C4-2B (cell line): ENCODE results near the gene PHLDB2.

Experiments
- H3K27ac ChIP-seq: fragments of 450-650 bp; 2 replicates; pipeline ENCODE4 v1.5.1; 2017
- ZFX ChIP-seq: fragments of 450-650 bp; IDR thresholded peaks from 2 replicates; pipeline ENCODE4 v1.6.1; 2017
- TF ChIP-seq, protein P1 (sequence below): fragments of 450-650 bp; conservative IDR thresholded peaks from 2 replicates; pipeline ENCODE4 v1.5.1; 2017; ENCODE audit warnings: mild to moderate bottlenecking

Gene PHLDB2

GRCh38 chr3:112000966-112001365 is 141.9 kb downstream of the PHLDB2 start:
- no peak overlapping the region for H3K27ac ChIP-seq
- TF ChIP-seq ZFX: no peak
- TF ChIP-seq, protein P1, sequence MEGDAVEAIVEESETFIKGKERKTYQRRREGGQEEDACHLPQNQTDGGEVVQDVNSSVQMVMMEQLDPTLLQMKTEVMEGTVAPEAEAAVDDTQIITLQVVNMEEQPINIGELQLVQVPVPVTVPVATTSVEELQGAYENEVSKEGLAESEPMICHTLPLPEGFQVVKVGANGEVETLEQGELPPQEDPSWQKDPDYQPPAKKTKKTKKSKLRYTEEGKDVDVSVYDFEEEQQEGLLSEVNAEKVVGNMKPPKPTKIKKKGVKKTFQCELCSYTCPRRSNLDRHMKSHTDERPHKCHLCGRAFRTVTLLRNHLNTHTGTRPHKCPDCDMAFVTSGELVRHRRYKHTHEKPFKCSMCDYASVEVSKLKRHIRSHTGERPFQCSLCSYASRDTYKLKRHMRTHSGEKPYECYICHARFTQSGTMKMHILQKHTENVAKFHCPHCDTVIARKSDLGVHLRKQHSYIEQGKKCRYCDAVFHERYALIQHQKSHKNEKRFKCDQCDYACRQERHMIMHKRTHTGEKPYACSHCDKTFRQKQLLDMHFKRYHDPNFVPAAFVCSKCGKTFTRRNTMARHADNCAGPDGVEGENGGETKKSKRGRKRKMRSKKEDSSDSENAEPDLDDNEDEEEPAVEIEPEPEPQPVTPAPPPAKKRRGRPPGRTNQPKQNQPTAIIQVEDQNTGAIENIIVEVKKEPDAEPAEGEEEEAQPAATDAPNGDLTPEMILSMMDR: no peak

GRCh38 chr3:112001526-112001925 is 142.5 kb downstream of the PHLDB2 start:
- H3K27ac ChIP-seq: no peak overlapping the region
- TF ChIP-seq ZFX: no peak
- TF ChIP-seq, protein P1: no peak

DNA sequence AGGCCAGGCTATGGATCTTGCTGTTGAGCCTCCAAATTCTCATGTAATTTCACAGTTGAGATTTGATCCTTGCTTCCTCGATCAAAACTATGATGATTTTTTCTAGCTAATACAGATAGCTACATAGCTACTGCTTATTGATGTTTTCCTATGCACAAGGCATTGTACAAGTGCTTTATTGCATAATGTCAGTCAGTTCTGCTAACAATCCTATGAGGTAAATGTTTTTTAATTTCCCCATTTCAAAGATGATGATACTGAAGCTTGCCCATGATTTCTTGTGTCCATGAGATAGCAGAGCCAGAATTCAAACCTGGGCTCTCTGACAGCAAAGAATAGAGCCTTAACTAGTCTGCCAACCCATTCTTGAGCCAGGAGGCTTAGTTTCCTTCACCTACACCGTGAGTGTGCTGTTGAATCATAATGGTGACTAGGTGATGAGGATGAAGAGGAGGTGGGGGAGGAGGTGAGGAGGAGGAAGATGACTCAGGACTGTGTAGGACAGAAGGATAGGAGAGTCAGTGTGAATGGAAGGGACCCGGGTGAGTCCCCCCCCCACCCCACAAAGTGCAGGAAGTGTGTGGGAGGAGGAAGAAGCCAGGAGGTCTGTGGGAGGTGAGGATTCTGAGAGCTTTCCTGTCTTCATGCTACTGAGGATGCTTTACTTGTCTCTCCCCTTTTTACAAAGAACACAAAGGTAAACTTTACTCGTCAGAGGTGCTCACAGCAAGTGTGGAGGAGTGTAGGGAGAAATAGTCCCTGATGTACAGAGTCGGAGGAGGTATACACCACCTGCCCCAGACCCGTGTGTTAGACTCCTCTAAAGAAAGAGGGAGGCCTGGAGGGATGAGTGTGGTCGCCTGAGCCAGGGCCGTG is 143.3 kb downstream of the PHLDB2 start:
- TF ChIP-seq ZFX: no peak
- TF ChIP-seq, protein P1: no peak
- H3K27ac ChIP-seq: no peak overlapping the region

DNA sequence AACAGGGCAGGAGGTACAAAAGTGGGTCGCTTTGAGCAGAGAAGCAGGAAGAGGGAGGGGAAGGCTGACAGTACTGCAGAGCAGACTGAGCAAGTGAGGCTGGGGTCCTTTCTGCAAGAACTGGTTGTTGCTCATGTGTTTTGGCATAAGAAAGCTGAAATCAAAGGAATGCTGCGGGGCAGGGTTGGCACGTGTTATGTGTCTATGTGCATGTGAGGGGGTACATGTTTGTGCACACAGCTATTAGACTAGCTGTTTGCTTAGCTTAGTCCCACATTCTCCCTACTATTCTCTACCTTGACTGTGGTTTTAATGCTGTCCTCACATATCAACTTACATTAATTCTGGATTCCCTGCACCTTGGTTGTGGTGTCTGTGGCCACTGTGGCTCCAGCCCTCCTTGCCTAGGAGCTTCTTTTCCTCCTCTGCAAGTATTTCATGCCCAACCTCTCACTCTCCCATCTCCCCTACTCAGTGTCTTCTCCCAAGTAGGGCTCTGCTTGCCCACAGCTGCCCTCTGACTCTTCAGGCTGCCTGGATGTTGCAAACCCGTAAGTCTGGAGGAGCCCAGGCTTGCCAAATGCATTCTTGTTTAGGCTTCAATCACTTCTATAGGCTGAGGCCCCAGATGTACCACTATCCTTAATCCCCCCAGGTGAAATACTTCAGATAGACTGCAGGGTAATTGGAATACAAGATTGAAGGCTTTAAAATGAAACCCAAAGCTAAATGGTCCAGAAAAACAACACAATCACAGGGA is 144.4 kb downstream of the PHLDB2 start:
- TF ChIP-seq, protein P1: no peak
- no peak for TF ChIP-seq ZFX
- no peak overlapping the region for H3K27ac ChIP-seq

GRCh38 chr3:112004187-112004586 is 145.1 kb downstream of the PHLDB2 start:
- TF ChIP-seq, protein P1: no peak
- TF ChIP-seq ZFX: no peak

GRCh38 chr3:112004669-112005068 is 145.6 kb downstream of the PHLDB2 start:
- no peak for TF ChIP-seq ZFX
- TF ChIP-seq, protein P1: no peak
- no peak overlapping the region for H3K27ac ChIP-seq

More at GRCh38 chr3:112004187-112004586, 145.1 kb downstream of the PHLDB2 start:
- H3K27ac ChIP-seq: no peak overlapping the region

GRCh38 chr3:112005091-112005672 is 146.1 kb downstream of the PHLDB2 start:
- H3K27ac ChIP-seq: no peak overlapping the region
- TF ChIP-seq, protein P1: no peak
- no peak for TF ChIP-seq ZFX
